Epidermal melanocyte (primary cell): ENCODE measurements around the gene ALKBH8.
"Not testable (repeated sequence)": the region's sequence is repeated elsewhere in the genome, so short reads cannot be mapped to it uniquely, and the experiment has no call there.

Experiments used
- DNase-seq: peaks from one replicate; pipeline ENCODE4 v3.0.0; 2011; ENCODE audit warnings: low spot score; ENCODE audit not compliant: insufficient read length

ALKBH8 gene

GRCh38 chr11:107565219-107565937 lies at the start of gene ALKBH8:
ALKBH8 (minus strand) TSS chr11:107565735; CDS start chr11:107560893, 4,842 bp downstream.
- DNase-seq, result peak; percentile 60

- no peak for DNase-seq
Measured at GRCh38 chr11:107612445-107612844, 46.9 kb upstream of the ALKBH8 start.

GRCh38 chr11:107609400-107610218 lies 44.1 kb upstream of the ALKBH8 start:
- no peak for DNase-seq

- DNase-seq, result no peak
Measured at GRCh38 chr11:107608809-107609208, 43.3 kb upstream of the ALKBH8 start.

GRCh38 chr11:107606141-107606540 lies 40.6 kb upstream of the ALKBH8 start:
- DNase-seq, result no peak

GRCh38 chr11:107605061-107606006 lies 39.8 kb upstream of the ALKBH8 start:
- DNase-seq, result no peak

- no peak for DNase-seq
Measured at GRCh38 chr11:107598225-107599139, 32.9 kb upstream of the ALKBH8 start.

GRCh38 chr11:107594736-107595135 lies 29.2 kb upstream of the ALKBH8 start:
- no peak for DNase-seq

GRCh38 chr11:107593951-107594350 lies 28.4 kb upstream of the ALKBH8 start:
- no peak for DNase-seq

- no peak for DNase-seq
Measured at GRCh38 chr11:107592813-107593212, 27.3 kb upstream of the ALKBH8 start.

- DNase-seq, result no peak
Measured at GRCh38 chr11:107592231-107592590, 26.7 kb upstream of the ALKBH8 start.

GRCh38 chr11:107591378-107592230 lies 26.1 kb upstream of the ALKBH8 start:
- DNase-seq, result no peak

GRCh38 chr11:107590460-107591377 lies 25.2 kb upstream of the ALKBH8 start, which contains the start of gene ELMOD1:
ELMOD1 (plus strand) TSS chr11:107591147; CDS start chr11:107618190, 27,043 bp downstream.
- peak; percentile 37 for DNase-seq

- no peak for DNase-seq
Measured at GRCh38 chr11:107587306-107587979, 21.9 kb upstream of the ALKBH8 start.

GRCh38 chr11:107583629-107584195 lies 18.2 kb upstream of the ALKBH8 start:
- DNase-seq, result no peak

GRCh38 chr11:107581147-107581546 lies 15.6 kb upstream of the ALKBH8 start:
- DNase-seq, result no peak

GRCh38 chr11:107579169-107579568 lies 13.6 kb upstream of the ALKBH8 start:
- not testable (repeated sequence) for DNase-seq
